Measurements from ENCODE around the gene DOCK8.
"Not testable (repeated sequence)": the region's sequence is repeated elsewhere in the genome, so short reads cannot be mapped to it uniquely, and the experiment has no call there.

GRCh38 chr9:231625-232024 lies 17.0 kb downstream of the DOCK8 start:
- TF ChIP-seq CTCF, POLR2A (IDR thresholded peaks at IDR 0.05): not testable (repeated sequence)
